ENCODE measurements around the gene PYCR2.

- TF ChIP-seq, protein P1, sequence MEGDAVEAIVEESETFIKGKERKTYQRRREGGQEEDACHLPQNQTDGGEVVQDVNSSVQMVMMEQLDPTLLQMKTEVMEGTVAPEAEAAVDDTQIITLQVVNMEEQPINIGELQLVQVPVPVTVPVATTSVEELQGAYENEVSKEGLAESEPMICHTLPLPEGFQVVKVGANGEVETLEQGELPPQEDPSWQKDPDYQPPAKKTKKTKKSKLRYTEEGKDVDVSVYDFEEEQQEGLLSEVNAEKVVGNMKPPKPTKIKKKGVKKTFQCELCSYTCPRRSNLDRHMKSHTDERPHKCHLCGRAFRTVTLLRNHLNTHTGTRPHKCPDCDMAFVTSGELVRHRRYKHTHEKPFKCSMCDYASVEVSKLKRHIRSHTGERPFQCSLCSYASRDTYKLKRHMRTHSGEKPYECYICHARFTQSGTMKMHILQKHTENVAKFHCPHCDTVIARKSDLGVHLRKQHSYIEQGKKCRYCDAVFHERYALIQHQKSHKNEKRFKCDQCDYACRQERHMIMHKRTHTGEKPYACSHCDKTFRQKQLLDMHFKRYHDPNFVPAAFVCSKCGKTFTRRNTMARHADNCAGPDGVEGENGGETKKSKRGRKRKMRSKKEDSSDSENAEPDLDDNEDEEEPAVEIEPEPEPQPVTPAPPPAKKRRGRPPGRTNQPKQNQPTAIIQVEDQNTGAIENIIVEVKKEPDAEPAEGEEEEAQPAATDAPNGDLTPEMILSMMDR (IDR thresholded peaks at IDR 0.05; ENCODE audit: insufficient read depth, low read depth, low read length), result no peak
- TF ChIP-seq EZH2 (IDR thresholded peaks at IDR 0.05; ENCODE audit: insufficient read depth, low read length), result no peak
These were observed at the start of gene PYCR2 for GRCh38 chr1:225923692-225924555.
